ENCODE data around the gene ACTR6. TPM values are rescaled to one million over a fixed set of nuclear protein-coding genes. Genes with fewer than 3 reads are reported as not detected.

Gene ACTR6
- total RNA-seq, 1 donor from 2014 or later = 29.7 TPM

DNA sequence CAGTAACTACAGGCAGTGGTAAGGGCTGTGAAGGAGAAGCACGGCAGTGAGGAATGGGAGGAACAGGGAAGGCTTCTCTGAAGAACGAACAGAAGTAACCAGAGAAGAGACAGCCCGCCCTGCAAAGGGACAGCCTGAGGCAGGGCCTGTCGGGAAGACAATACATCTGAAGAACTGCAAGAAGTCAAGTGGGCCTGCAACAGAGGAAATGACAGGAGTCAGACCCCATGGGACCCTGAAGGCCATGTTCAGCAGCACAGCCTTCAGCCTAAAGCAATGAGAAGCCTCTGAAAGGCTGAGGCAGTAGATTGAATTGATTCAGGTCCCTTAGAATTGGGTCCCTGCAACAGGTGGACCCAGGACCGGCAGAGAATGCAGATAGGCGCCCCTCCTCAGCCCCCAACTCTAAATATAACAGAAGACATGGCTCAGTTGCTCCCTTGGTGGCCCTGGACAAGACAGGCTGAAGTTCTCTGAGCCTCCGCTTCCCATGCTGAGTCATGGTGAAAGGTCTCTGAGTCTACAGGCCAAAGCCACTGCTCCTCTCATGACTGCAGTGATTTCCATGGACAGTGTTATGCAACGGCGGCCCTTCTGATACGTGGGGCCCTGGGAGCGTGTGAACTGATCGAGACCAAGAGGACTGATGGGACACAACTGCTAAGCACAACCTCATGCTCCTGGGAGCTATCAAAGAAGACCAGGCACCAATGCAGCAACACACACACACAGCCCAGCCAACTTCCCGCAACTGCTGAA lies 10.8 kb upstream of the ACTR6 start:
- no peak overlapping the region for H3K27ac Mint-ChIP-seq
- TF ChIP-seq, protein P1, sequence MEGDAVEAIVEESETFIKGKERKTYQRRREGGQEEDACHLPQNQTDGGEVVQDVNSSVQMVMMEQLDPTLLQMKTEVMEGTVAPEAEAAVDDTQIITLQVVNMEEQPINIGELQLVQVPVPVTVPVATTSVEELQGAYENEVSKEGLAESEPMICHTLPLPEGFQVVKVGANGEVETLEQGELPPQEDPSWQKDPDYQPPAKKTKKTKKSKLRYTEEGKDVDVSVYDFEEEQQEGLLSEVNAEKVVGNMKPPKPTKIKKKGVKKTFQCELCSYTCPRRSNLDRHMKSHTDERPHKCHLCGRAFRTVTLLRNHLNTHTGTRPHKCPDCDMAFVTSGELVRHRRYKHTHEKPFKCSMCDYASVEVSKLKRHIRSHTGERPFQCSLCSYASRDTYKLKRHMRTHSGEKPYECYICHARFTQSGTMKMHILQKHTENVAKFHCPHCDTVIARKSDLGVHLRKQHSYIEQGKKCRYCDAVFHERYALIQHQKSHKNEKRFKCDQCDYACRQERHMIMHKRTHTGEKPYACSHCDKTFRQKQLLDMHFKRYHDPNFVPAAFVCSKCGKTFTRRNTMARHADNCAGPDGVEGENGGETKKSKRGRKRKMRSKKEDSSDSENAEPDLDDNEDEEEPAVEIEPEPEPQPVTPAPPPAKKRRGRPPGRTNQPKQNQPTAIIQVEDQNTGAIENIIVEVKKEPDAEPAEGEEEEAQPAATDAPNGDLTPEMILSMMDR (IDR thresholded peaks at IDR 0.05; ENCODE audit: unreplicated experiment) = no peak

GRCh38 chr12:100193085-100193484 lies 7.5 kb upstream of the ACTR6 start:
- Mint-ChIP-seq H3K4me1 (ENCODE audit: low read depth) (peaks cover 13% of the 10 kb centered on the region), H3K36me3 (ENCODE audit: insufficient read depth) (peaks cover 23% of the 10 kb centered on the region), H3K9me3 (ENCODE audit: low read depth) (no peaks in the 10 kb centered on the region), H3K4me3 (ENCODE audit: low read depth) (no peak overlapping the region), H3K27ac (no peak overlapping the region), H3K27me3 (no peaks in the 10 kb centered on the region)
- TF ChIP-seq, protein P1 (IDR thresholded peaks at IDR 0.05; ENCODE audit: unreplicated experiment) = no peak
- DNase-seq (ENCODE audit: low spot score, unreplicated experiment) = no peak

More for the DNA sequence above, 10.8 kb upstream of the ACTR6 start:
- H3K27me3 Mint-ChIP-seq = no peaks in the 10 kb centered on the region
- H3K4me1 Mint-ChIP-seq (ENCODE audit: low read depth) = peaks cover 13% of the 10 kb centered on the region
- no peaks in the 10 kb centered on the region for H3K9me3 Mint-ChIP-seq (ENCODE audit: low read depth)
- DNase-seq (ENCODE audit: low spot score, unreplicated experiment) = no peak
- peaks cover 17% of the 10 kb centered on the region for H3K36me3 Mint-ChIP-seq (ENCODE audit: insufficient read depth)
- no peak overlapping the region for H3K4me3 Mint-ChIP-seq (ENCODE audit: low read depth)

GRCh38 chr12:100197486-100197885 lies 3.1 kb upstream of the ACTR6 start:
- TF ChIP-seq, protein P1 (IDR thresholded peaks at IDR 0.05; ENCODE audit: unreplicated experiment) = no peak
- H3K9me3 Mint-ChIP-seq (ENCODE audit: low read depth) = no peaks in the 10 kb centered on the region
- H3K4me3 Mint-ChIP-seq (ENCODE audit: low read depth) = no peak overlapping the region
- peaks cover 15% of the 10 kb centered on the region for H3K4me1 Mint-ChIP-seq (ENCODE audit: low read depth)
- H3K36me3 Mint-ChIP-seq (ENCODE audit: insufficient read depth) = peaks cover 9% of the 10 kb centered on the region
- DNase-seq (ENCODE audit: low spot score, unreplicated experiment) = no peak
- no peaks in the 10 kb centered on the region for H3K27me3 Mint-ChIP-seq
- H3K27ac Mint-ChIP-seq = no peak overlapping the region

- peaks cover 12% of the 10 kb centered on the region for H3K4me1 Mint-ChIP-seq (ENCODE audit: low read depth)
- no peaks in the 10 kb centered on the region for H3K9me3 Mint-ChIP-seq (ENCODE audit: low read depth)
- H3K36me3 Mint-ChIP-seq (ENCODE audit: insufficient read depth) = peaks cover 6% of the 10 kb centered on the region
- DNase-seq (ENCODE audit: low spot score, unreplicated experiment) = no peak
- TF ChIP-seq, protein P1 (IDR thresholded peaks at IDR 0.05; ENCODE audit: unreplicated experiment) = no peak
- H3K27ac Mint-ChIP-seq = peak overlapping the region; percentile 90
- no peaks in the 10 kb centered on the region for H3K27me3 Mint-ChIP-seq
- peak overlapping the region; percentile 99 for H3K4me3 Mint-ChIP-seq (ENCODE audit: low read depth)
These were observed 1.6 kb upstream of the ACTR6 start for GRCh38 chr12:100199023-100199346.

GRCh38 chr12:100199347-100200149 lies 1.1 kb upstream of the ACTR6 start:
- Mint-ChIP-seq H3K27me3 (no peaks in the 10 kb centered on the region), H3K9me3 (ENCODE audit: low read depth) (no peaks in the 10 kb centered on the region), H3K36me3 (ENCODE audit: insufficient read depth) (peaks cover 6% of the 10 kb centered on the region), H3K27ac (peak overlapping the region; percentile 95), H3K4me3 (ENCODE audit: low read depth) (peak overlapping the region; percentile 99), H3K4me1 (ENCODE audit: low read depth) (peaks cover 12% of the 10 kb centered on the region)
- TF ChIP-seq, protein P1 (IDR thresholded peaks at IDR 0.05; ENCODE audit: unreplicated experiment) = no peak
- peak; percentile 66 for DNase-seq (ENCODE audit: low spot score, unreplicated experiment)

Data from progenitor cell of endocrine pancreas (in vitro differentiated cells).